ENCODE data around the gene PIEZO1.
"Not testable (repeated sequence)": the region's sequence is repeated elsewhere in the genome, so short reads cannot be mapped to it uniquely, and the experiment has no call there.

The PIEZO1 gene

DNA sequence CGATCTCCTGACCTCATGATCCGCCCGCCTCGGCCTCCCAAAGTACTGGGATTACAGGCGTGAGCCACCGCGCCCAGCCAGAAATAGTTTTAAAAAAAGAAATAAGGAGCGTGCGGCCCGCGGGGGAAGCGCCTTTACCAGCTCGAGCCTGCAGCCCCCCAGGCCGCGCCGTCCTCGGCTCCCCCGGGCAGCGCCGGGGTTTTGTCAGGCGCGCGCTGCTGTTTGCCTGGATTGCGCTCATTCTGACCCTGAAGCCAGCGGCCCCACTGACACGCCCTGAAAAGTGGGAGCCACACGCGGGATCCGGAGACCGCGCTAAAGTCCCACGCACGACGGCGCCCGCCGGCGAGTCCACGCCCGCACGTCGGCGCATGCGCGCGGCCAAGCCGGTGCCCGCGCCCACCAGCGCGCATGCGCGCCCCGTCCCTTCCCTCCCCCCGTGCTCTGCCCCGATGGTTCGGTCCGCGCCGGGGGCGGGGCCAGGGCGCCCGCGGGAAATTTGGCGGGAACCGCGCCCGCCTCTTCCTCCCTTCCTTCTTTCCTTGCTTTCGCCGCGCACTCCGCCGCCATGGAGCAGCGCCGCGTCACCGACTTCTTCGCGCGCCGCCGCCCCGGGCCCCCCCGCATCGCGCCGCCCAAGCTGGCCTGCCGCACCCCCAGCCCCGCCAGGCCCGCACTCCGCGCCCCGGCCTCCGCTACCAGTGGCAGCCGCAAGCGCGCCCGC is 18.4 kb upstream of the PIEZO1 start, which contains the start of gene CDT1:
Gene CDT1, plus strand, starts transcription at position 526 of the 724 bp plus-strand sequence. Its CDS starts 43 bp downstream, at position 569.
- peak; percentile 86 for DNase-seq

DNA sequence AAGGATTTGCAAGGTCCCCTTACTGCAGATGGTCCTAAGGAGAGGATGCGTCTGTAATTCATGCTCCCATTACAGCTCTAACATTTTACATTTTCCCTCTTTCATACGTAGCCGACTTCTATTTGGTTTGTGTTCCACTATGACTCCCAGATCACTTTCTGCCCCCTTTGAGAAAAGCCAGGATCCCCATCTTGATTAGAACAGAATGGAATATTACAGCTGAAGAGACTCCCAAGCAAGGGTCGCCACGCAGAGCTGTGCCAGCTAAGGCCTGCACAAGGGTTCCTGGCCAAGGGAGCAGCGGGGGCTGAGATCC is 15.2 kb upstream of the PIEZO1 start:
- no peak for DNase-seq

DNA sequence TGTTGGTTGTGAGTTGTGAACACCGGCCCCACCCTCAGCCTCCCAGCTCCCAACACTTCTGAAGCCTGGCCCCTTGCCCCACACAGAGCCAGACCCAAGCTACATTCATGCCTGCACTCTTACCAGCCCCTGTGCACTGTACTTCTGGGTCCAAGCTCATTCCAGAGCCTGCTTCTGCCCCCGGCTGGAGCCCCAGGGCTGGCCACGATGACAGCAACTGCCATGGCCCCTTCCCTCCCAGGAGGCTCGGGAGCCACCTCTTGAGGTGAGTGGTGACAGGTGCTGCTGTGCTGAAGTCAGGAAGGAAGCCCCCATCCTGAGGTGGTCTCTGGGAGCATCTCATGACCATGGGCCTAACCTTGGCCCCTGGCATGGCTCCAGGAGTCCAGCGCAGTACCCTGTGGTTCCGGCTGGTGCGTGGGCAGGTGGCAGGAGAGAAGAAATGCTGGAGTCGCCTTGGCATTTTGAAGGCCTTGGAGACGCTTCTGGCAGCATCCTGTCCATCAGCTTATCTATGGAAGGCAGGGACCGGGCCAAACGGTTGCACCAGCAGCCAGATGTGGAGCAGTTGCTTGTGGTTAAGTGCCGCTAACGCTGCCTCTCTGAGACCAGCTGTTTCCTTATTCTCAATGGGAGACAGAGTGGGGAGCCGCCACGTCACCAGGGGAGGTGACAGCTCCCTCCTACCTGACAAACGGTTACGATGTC is 14.7 kb upstream of the PIEZO1 start:
- DNase-seq = no peak

- DNase-seq = peak; percentile 42
Measured at GRCh38 chr16:88798772-88799455, 13.9 kb upstream of the PIEZO1 start.

- no peak for DNase-seq
Measured at GRCh38 chr16:88798073-88798472, 13.1 kb upstream of the PIEZO1 start.

DNA sequence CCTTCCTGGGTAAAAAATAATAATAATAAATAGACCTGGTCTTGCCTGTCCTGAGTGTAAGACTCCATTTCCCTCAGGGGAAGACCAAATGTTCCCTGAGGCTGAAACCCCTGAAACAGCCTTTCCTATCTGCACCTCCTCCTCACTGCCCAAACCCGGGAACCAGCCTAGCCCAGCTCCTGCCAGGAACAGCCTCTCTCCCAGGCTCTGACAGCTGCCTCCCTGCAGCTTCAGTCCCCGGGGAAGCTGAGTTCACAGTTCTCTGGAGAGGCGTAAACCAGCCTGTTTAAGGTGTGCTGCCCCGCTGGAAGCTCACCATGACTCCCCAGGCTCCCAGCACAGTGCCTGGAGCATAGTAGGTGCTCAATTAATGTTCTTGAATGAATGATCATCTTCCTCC is 11.3 kb upstream of the PIEZO1 start:
- no peak for DNase-seq

DNA sequence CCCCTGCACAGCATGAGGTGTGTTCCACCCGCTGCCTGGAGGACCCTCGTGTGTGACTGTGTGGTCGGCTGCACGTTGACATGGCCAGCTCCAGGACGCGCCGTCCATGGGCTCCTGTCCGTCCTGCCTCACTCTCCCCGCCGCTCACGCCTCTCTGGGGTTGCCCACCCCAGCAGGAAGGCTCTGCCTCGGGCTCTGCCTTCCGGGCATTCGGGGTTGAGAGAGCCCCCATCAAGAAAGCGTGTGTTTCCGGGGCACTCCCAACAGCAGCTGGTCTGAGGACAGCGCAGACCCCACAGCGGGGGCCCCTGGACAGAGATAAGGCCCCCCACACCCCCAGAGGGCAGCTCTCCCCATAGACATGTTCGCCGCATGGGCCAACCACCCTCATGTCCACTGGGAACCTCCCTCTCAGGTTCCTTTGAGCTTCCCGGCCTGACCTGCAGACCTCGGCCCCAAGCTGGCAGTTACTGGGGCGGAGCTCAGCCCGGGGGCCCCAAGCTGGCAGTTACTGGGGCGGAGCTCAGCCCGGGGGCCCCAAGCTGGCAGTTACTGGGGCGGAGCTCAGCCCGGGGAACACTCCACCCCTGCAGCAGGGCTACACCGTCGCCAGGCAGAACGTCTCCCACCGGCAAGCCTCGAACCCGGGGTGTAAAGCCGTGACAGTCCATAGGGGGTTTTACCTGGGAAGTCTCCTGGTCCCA is 8.4 kb upstream of the PIEZO1 start:
- no peak for DNase-seq

DNA sequence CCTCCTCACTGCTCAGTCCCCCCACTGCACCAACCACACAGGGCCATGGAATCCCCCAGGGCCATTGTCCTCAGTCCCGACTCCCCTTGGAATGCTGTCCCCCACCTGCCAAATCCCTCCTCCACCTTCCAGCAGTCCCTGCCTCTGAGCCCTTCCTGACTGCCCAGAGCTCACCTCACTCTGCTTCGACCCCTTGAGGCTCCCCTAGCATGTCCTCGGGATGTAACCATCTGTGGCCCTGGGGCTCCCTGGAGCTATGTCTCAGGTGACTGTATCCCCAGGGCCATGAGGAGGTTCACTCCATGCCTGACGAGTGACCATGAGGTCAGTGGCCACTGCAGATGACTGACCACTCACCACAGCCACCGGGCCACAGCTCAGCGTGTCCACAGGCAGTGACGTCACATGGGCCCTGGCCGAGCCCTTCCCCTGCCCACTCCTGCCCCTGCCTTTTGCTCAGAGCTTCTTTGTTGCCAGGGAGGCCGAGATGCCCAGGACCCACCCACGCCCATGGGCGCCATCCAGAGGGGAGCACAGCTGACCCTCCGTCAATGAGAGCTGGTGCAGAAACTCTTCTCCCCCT is 7.7 kb upstream of the PIEZO1 start:
- DNase-seq = no peak

GRCh38 chr16:88792078-88792550 is 7.1 kb upstream of the PIEZO1 start:
- DNase-seq = no peak

DNA sequence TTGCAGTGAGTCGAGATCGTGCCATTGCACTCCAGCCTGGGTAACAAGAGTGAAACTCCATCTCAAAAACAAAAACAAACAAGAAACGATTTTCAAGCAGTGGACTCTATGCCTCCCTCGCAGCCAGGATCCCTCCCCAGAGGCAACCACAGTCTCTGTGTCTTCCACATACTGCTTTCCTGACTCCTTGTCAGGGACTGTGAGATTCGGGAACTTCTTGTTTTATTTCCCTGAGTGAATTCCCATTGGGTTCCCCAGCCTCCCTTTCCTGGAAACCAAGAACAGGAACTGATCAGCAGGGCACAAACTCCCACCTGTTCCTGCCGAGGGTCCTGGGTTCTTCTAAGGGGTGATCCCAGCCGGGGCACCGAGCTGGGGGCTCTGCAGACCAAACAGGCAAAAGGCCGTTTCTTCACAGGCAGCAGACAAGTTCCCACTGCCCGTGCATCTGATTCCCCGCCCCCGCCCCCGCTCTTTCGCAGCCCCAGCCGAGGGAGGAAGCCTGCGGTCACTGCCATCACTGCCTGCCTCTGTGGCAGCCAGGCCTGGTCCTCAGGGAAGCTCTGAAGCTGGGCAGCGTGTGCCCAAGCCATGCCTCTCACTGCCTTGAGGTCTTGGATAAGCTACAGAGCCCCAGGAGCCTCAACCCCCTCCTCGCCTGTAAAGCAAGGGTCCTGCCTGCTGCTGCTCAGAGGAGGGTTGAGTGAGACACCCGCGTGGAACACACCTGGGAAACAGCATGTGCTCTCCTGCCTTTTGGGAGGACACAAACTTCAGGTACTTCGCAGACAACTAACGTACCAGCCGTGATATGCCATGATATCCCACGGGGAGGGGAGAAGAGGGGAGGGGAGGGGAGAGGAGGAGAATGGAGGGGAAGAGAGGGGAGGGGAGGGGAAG is 5.5 kb upstream of the PIEZO1 start:
- DNase-seq = peak; percentile 73

DNA sequence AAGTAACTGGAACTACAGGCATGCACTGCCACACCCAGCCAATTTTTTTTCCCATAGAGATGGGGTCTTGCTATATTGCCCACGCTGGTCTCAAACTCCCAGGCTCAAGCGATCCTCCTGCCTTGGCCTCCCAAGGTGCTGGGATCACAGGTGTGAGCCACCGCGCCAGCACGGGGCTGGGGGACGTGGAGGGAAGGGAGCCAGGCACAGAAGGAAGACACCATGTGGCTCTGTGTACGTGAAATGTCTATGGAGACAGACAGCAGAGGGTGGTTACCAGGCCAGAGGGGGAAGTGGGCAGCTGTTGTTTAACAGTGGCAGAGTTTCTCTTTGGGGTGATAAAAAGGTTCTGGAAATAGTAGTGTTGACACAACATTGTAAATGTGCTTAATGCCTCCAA is 4.6 kb upstream of the PIEZO1 start:
- no peak for DNase-seq

DNA sequence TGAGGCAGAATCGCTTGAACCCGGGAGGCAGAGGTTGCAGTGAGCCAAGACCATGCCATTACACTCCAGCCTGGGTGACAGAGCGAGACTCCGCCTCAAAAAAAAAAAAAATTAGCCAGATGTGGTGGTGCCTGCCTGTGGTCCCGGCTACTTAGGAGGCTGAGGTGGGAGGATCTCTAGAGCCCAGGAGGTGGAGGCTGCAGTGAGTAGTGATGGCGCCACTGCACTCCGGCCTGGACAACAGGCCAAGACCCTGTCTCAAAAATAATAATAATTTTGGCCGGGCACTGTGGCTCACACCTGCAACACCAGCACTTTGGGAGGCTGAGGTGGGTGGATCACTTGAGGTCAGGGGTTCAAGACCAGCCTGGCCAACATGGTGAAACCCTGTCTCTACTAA is 3.7 kb upstream of the PIEZO1 start:
- not testable (repeated sequence) for DNase-seq

GRCh38 chr16:88787579-88788314 is 2.7 kb upstream of the PIEZO1 start:
- DNase-seq = no peak

DNA sequence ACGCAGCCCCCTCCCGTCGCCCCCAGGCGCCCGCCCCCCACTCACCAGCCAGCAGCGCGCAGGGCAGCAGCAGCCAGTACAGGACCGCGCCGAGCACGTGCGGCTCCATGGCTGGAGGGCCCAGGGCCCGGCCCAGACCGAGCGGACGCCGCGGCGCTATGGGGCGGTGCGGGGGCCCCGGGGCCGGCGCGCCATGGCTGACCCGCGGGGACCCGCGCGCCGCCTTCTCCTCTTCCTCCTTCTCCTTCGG is 239 bp downstream of the PIEZO1 start:
- no peak for DNase-seq

- peak; percentile 64 for DNase-seq
Measured at GRCh38 chr16:88784074-88784855, 755 bp downstream of the PIEZO1 start.

GRCh38 chr16:88783391-88784073 is 1.5 kb downstream of the PIEZO1 start:
- DNase-seq = no peak

GRCh38 chr16:88782454-88783390 is 2.3 kb downstream of the PIEZO1 start:
- DNase-seq = no peak
